SIG-M5 (cell line): ENCODE measurements around the gene KRTAP13-4.

ENCODE experiments used
- DNase-seq: peaks from one replicate; lab custom pipeline; 2025; lab: John Stamatoyannopoulos, UW

The KRTAP13-4 gene, protein sequence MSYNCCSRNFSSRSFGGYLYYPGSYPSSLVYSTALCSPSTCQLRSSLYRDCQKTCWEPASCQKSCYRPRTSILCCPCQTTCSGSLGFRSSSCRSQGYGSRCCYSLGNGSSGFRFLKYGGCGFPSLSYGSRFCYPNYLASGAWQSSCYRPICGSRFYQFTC

GRCh38 chr21:30430170-30430655 lies at the start of gene KRTAP13-4:
KRTAP13-4 (plus strand) TSS chr21:30430220; CDS start chr21:30430276, 56 bp downstream.
- DNase-seq = no peak

DNA sequence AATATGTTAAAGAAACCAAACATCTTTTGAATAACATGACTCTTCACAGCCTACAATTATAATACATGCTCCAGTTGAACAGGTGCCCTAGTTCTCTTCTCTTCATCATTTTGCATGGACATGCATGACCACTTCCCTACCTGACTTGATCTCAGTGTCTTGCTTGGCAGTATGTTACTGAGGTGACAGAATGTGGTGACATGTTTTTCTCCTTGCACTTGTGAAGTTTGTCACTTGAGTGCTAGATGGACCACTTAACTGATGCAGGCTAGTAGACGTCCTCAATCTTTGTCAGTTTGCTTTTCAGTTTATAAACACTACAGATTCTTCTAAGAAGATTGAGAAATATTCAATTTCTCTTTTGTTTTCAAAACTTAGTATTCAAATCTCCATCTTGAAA lies 47.8 kb upstream of the KRTAP13-4 start:
- no peak for DNase-seq

GRCh38 chr21:30391492-30392025 lies 38.5 kb upstream of the KRTAP13-4 start:
- DNase-seq = no peak

DNA sequence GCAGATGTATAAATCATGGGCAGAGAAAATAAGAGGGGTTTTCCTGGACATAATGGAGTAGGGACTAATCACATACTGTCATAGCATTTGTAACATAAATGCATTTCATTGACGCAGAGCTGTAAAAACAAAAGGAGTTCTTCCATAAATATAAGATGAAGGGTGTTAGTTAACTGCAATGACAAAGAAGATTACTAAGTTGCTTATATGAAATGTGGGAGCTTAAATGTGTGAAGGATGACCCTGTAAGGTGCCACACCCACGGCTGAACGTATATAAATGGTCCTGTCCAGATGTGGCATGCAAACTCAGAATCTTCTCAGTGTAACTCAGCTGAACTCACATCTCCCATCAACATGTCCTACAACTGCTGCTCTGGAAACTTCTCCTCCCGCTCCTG lies 34.3 kb upstream of the KRTAP13-4 start, which contains the start of gene KRTAP13-1:
KRTAP13-1 (plus strand) TSS at position 301 of the 400 bp plus-strand sequence; CDS start at position 357, 56 bp downstream.
- no peak for DNase-seq

DNA sequence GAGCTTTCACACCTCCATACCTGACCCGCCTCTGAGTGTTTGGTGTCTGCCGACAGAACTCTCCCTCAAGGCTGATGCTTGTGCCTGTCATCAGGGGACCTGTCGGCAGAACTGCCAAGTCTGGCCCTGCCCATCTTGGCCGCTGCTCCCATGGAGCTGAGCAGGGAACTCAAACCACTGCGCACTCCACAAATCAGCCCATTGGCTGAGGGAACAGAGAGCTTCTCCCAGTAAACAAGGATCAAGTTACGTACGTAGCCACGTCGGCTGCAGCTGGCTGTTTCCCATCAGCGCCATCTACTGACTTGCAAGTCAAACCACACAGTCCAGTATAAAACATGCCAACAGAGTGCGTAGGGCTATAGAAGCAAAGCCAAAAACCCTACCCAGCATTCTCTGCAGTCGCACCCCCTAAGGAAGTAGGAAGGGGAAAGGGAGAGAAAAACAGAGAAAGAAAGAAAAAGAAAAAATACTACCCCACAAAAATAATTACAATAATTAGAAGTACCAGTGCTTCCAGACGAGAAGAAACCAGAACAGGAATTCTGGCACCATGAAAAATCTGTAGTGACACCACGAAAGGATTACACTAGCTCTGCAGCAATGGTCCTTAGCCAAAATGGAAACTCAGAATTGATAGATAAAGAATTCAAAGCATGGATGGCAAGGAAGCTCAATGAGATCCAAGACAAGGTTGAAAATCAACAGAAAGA lies 21.1 kb upstream of the KRTAP13-4 start:
- no peak for DNase-seq

- DNase-seq = no peak
Measured at GRCh38 chr21:30415993-30416392, 14.0 kb upstream of the KRTAP13-4 start.

GRCh38 chr21:30425826-30426225 lies 4.2 kb upstream of the KRTAP13-4 start, which contains the start of gene KRTAP13-3:
KRTAP13-3 (minus strand) TSS chr21:30425926; CDS start chr21:30425912, 14 bp downstream.
- DNase-seq = no peak

- no peak for DNase-seq
Measured at GRCh38 chr21:30426731-30427130, 3.3 kb upstream of the KRTAP13-4 start.

DNA sequence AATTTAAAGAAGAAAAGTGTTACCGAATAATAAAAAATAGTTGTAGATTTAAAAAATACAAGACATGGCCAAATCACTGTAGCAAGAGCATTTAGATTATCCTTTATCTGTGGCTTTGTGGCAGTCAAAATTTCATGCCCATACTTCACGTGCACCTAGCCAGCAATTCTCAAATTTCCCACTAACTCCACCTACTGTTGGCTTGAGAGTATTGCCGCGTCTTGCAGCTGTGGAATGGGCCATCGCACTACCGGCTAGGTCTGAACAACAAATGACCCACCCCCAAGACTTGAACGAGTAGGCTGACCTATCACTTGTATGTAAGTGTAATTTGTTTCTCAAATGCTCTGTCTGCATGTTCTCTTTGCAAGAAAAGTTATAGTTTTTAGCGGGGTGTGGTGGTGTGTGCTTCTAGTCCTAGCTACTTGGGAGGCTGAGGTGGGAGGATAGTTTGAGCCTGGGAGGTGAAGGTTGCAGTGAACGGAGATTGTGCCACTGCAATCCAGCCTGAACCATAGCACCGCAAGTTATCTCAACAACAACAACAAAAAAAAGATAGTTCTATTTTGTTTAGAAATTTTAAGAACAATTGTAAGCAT lies 4.1 kb downstream of the KRTAP13-4 start:
- DNase-seq = no peak

- no peak for DNase-seq
Measured at GRCh38 chr21:30437010-30437565, 7.1 kb downstream of the KRTAP13-4 start.

GRCh38 chr21:30439975-30440374 lies 10.0 kb downstream of the KRTAP13-4 start, which contains the start of gene KRTAP15-1:
KRTAP15-1 (plus strand) TSS chr21:30440275; CDS start chr21:30440328, 53 bp downstream.
- DNase-seq = no peak

GRCh38 chr21:30443226-30443625 lies 13.2 kb downstream of the KRTAP13-4 start:
- DNase-seq = no peak

GRCh38 chr21:30444204-30444603 lies 14.2 kb downstream of the KRTAP13-4 start:
- DNase-seq = no peak

- DNase-seq = no peak
Measured at GRCh38 chr21:30447056-30447455, 17.0 kb downstream of the KRTAP13-4 start.

DNA sequence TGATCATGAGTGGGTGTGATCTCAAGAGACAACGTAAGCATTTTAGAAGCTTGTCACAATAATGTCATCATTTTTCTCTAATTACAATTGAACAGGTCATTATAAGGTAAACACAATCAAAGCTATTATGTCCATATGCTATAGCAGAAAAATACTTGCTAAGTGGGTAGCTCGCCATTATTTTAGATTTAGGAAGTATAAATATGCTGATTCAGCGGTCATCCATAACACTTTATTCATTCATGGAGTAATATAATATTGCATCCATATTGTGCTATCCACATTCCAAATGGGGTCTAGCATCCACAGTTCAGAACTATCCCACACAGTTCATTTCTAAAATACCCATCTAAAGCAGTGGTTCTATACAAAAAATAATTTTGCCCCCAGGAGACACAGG lies 18.5 kb downstream of the KRTAP13-4 start:
- DNase-seq = no peak

- DNase-seq = no peak
Measured at GRCh38 chr21:30463713-30464112, 33.7 kb downstream of the KRTAP13-4 start.

DNA sequence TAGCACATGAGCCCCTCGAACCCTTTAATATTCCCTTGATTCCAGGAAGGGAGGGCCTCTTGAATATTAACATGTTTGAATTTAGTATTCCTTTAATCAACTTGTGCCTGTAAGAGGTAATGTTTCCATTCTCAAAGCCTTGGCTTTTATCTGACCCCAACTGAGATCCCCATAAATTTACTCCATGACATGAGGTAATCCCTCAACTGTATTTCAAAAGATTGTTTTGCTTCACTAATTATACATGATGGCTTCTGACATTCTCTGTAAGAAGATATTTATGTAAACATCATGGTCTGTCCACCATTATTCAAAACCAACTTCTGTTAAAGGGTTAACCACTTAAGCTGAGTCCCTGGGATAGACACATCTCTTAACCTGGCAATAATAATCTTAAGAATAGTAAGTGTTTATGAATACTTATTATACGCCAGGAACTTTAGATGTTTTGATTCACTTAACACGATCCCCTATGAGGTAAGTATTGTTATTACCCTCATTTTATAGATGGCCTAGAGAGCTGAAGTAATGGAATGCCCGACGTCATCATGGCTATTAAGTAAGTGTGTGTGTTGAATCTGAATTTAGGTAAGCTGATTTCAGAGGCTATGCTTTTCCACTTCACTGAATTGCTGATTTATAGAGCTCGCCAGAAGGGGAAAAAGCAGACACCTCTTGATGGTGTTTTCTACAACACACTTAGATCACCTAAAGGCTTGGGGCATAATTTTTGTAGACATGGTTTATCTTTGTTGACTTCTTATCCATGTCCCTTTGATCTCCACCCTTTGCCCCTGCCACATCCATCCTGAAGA lies 39.1 kb downstream of the KRTAP13-4 start:
- DNase-seq = no peak

DNA sequence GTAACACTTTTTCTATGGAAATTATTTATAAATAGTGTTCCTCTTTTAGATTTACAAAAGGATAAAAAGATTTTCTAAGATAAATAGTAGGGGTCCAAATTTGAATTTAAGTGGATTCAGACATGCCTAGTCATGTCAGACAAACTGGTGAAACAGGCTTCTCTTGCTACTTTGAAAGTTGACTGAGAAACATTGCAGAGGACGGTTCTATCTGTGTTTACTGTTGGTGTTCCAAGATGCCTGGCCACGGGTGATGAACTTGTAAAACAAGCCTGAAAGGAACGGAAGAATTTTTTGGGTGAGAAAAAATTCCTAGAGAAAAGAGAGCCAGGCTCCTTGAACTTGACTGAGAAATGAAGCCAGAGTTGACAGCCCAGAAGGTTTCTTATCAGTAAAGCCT lies 48.0 kb downstream of the KRTAP13-4 start:
- DNase-seq = no peak

DNA sequence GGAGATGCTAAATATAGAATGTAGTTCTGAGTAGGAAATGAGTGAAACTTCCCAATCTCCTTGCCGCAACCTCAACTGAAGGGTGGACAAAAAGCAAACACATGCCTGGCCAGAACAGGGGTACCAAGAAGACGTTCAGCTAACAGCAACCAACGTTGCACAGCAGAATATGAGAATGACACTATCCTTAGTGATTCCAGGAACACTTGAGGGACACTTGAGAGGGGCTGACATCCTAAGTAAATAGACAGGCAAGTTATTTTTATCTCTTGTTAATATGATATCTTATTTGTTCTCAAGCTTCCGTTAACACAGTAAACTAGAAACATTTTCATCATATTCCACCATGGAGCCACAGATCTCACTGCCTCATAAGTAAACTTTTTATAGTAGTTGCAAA lies 49.2 kb downstream of the KRTAP13-4 start:
- DNase-seq = no peak

DNA sequence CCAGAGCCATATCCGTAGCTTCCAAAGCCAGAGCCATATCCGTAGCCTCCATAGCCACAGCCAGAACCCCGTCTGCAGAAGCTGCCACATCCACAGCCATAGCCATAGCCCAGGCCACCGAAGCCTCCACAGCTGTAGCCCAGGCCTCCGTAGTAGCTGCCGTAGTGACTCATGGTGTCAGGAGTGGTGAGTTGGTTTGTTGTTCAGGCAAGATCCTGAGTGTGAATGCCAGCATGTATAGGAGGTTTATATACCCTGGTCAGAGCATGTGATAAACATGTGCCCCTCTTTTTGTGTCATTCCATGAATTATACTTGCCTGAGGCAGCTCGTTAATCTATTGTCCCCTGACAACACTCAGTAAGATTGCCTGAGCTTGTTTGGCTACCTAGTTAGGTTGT lies 50.1 kb downstream of the KRTAP13-4 start, which contains the start of gene KRTAP19-1:
KRTAP19-1 (minus strand) TSS at position 223 of the 400 bp plus-strand sequence; CDS start at position 173, 50 bp downstream.
- no peak for DNase-seq
